GM12801 (cell line): Measurements from ENCODE around the gene SIAE.

Source experiments
- CTCF ChIP-seq: IDR thresholded peaks from one replicate; pipeline ENCODE4 v1.5.1; 2011; ENCODE audit warnings: control low read depth; ENCODE audit not compliant: insufficient read length; ENCODE audit errors: extremely low read depth

The SIAE gene

GRCh38 chr11:124605719-124606118 is 67.8 kb downstream of the SIAE start:
- no peak for TF ChIP-seq CTCF

- no peak for TF ChIP-seq CTCF
Observed at GRCh38 chr11:124602193-124602592, 71.3 kb downstream of the SIAE start.

- no peak for TF ChIP-seq CTCF
Observed at GRCh38 chr11:124600621-124601320, 72.8 kb downstream of the SIAE start.

GRCh38 chr11:124597626-124598025 is 75.9 kb downstream of the SIAE start:
- no peak for TF ChIP-seq CTCF

GRCh38 chr11:124595302-124595701 is 78.2 kb downstream of the SIAE start:
- no peak for TF ChIP-seq CTCF

GRCh38 chr11:124592627-124593026 is 80.9 kb downstream of the SIAE start:
- no peak for TF ChIP-seq CTCF

GRCh38 chr11:124591430-124591829 is 82.1 kb downstream of the SIAE start:
- TF ChIP-seq CTCF, result no peak
